Lower lobe of right lung (tissue), 2 donors: ENCODE measurements around the gene GAS1. TPM values are rescaled to one million over a fixed set of nuclear protein-coding genes. Genes with fewer than 3 reads are reported as not detected.

Experiments used
- ATAC-seq, 2 donors: fragments of 200-7000 bp; cut with Tn5 transposase; one replicate each; pipeline ENCODE4 v1.9.1; 2020 to 2022; ENCODE audit warnings: mild to moderate bottlenecking in 2 of 2, moderate library complexity in 2 of 2
- DNase-seq: peaks from one replicate; pipeline ENCODE4 v3.0.0-alpha.2; 2020
- H3K27ac ChIP-seq: fragments of 200-600 bp; one replicate; pipeline ENCODE4 v1.8.0; 2022
- H3K27me3 ChIP-seq: fragments of 200-600 bp; one replicate; pipeline ENCODE4 v1.8.0; 2022; ENCODE audit warnings: low read depth
- H3K36me3 ChIP-seq: fragments of 200-600 bp; one replicate; pipeline ENCODE4 v1.8.0; 2022; ENCODE audit warnings: mild to moderate bottlenecking
- H3K4me1 ChIP-seq: fragments of 200-600 bp; one replicate; pipeline ENCODE4 v1.8.0; 2022
- H3K4me3 ChIP-seq: fragments of 200-600 bp; one replicate; pipeline ENCODE4 v1.8.0; 2022; ENCODE audit warnings: mild to moderate bottlenecking
- H3K9me3 ChIP-seq: fragments of 200-600 bp; one replicate; pipeline ENCODE4 v1.8.0; 2022
- intact Hi-C: fragments of 100-400 bp; cut with DNase I; formaldehyde crosslinking; loops from one replicate; pipeline ENCODE4 v1.11.0; 2022
- total RNA-seq: library from RNA; stranded (reverse); fragmentation: NEBNext Ultra II Directional; extraction: Animal tissue kit (Norgen Biotek cat#: 25700); gene quantifications from one replicate; pipeline ENCODE4 v1.2.1, GENCODE V29; 2021
- TF ChIP-seq, protein P1 (sequence below): fragments of 200-600 bp; IDR thresholded peaks from one replicate; pipeline ENCODE4 v1.8.0; 2022; ENCODE audit warnings: antibody characterized with exemption, mild to moderate bottlenecking
- donor health status: DM: no; HTN: yes; CAD: no; lungs with severe emphysema.

The GAS1 gene
- total RNA-seq, 1 donor from 2014 or later = 17.3 TPM

DNA sequence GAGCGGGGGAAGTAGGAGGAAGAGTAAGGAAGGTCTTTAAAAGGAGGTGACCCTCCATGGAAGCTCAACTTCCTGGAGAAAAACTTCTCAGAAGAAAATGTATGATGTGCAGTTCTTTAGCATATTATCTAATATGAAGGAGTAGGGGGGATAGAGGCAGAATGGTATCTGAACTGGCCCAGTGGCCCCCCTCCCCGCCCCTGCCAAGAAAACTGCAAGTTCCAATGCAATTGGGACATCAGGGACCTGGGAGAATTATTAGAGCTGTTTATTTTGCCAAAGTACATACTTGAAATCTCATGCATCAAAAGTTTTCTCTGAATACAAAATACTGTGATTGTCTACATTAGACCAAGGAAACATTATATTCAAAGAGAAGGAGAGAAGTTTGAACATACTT, 40.6 kb upstream of the GAS1 start:
- Histone ChIP-seq H3K27me3 (no peaks in the 10 kb centered on the region), H3K4me3 (no peak overlapping the region), H3K9me3 (no peaks in the 10 kb centered on the region), H3K4me1 (peaks cover 1% of the 10 kb centered on the region), H3K27ac (no peak overlapping the region), H3K36me3 (no peaks in the 10 kb centered on the region)
- no peak for DNase-seq
- intact Hi-C loops = no loop called here
- TF ChIP-seq, protein P1, sequence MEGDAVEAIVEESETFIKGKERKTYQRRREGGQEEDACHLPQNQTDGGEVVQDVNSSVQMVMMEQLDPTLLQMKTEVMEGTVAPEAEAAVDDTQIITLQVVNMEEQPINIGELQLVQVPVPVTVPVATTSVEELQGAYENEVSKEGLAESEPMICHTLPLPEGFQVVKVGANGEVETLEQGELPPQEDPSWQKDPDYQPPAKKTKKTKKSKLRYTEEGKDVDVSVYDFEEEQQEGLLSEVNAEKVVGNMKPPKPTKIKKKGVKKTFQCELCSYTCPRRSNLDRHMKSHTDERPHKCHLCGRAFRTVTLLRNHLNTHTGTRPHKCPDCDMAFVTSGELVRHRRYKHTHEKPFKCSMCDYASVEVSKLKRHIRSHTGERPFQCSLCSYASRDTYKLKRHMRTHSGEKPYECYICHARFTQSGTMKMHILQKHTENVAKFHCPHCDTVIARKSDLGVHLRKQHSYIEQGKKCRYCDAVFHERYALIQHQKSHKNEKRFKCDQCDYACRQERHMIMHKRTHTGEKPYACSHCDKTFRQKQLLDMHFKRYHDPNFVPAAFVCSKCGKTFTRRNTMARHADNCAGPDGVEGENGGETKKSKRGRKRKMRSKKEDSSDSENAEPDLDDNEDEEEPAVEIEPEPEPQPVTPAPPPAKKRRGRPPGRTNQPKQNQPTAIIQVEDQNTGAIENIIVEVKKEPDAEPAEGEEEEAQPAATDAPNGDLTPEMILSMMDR = no peak
- ATAC-seq = no peak

DNA sequence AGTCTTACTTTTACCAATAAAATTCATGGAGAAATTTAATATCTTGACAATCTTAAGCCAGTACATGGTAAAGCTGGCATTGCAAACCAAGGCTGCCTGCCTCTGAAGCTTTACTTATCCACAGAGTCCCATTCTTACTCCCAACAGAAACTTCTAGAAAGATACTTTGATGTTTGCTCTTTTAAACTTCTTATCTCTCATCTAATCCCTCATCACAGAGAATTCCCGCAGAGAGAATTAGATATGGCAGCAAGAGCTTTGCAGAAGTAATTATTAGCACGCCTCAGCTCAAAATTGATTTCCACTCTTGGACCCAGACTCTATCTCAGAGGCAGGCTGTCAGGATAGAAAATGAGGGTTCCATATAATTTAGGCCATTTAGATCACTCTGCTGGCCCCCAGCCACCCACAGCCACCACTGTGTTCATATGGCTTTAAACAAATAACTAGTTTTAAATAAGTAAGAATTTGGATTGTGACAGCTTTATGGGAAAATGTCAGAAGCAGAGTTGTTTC, 37.9 kb upstream of the GAS1 start:
- intact Hi-C loops = no loop called here

DNA sequence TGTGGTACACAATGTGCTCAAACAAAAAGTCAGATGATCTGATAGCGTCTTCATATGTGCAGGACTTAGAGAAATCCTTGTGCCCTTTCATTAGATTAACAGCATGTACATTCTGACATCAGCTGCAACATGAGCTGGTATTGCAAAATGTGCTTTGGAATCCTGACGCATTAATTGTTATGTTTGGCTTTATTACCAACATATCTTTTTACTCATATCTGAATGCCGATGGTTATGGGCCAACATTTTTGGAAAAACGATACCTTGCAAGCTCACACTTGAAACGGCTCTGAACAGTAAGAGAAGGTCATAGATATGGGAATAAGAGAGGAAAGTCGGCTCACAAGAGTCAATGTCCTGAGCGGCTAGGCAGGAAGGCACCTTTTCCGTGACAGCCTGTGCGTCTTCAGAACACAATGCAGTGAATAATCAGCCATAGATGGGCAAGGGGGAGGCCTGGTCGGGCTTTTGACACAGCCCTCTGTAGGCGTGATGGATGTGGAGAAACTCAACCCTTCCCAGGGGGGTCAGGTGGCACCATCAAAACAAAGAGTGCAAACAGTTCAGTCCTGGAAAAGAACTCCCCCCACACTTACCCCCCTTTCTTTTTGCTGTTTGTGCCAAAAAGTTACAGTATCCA, 36.4 kb upstream of the GAS1 start:
- H3K4me1 ChIP-seq = peaks cover 4% of the 10 kb centered on the region
- peaks cover 8% of the 10 kb centered on the region for H3K27me3 ChIP-seq
- TF ChIP-seq, protein P1 = no peak
- intact Hi-C loops = no loop called here
- no peak overlapping the region for H3K27ac ChIP-seq
- H3K36me3 ChIP-seq = no peaks in the 10 kb centered on the region
- H3K9me3 ChIP-seq = no peaks in the 10 kb centered on the region
- peak; percentile 23 to 32 for ATAC-seq
- no peak for DNase-seq
- H3K4me3 ChIP-seq = no peak overlapping the region

More for the DNA sequence above, 37.9 kb upstream of the GAS1 start:
- DNase-seq (no peak), ATAC-seq (no peak)
- TF ChIP-seq, protein P1 = no peak
- no peak overlapping the region for H3K4me3 ChIP-seq
- peaks cover 5% of the 10 kb centered on the region for H3K27me3 ChIP-seq
- H3K27ac ChIP-seq = no peak overlapping the region
- no peaks in the 10 kb centered on the region for H3K9me3 ChIP-seq
- H3K4me1 ChIP-seq = peaks cover 4% of the 10 kb centered on the region
- H3K36me3 ChIP-seq = no peaks in the 10 kb centered on the region

DNA sequence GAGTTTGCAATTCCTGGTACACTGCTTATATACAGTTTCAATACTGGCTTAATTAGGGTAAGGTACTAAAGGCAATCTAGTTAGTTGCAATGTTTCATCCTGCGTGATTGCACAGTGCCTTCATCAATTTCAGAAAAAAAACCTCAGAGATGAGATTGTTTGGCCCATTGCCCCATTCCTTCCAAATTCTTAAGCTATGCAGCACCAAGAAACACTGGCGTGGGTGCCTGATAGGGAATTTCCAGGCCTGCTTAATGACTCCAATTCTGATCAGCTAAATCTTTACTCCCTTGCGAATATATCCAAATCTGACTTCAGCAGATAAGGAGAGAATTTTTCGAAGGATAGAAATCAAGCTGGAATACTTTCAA, 35.9 kb upstream of the GAS1 start:
- Histone ChIP-seq H3K27me3 (peaks cover 8% of the 10 kb centered on the region), H3K4me1 (peaks cover 4% of the 10 kb centered on the region), H3K36me3 (no peaks in the 10 kb centered on the region), H3K27ac (no peak overlapping the region), H3K4me3 (no peak overlapping the region), H3K9me3 (no peaks in the 10 kb centered on the region)
- TF ChIP-seq, protein P1 = no peak
- no peak for DNase-seq
- intact Hi-C loops = no loop called here
- ATAC-seq = peak in 1 of 2 donors; percentile 36

DNA sequence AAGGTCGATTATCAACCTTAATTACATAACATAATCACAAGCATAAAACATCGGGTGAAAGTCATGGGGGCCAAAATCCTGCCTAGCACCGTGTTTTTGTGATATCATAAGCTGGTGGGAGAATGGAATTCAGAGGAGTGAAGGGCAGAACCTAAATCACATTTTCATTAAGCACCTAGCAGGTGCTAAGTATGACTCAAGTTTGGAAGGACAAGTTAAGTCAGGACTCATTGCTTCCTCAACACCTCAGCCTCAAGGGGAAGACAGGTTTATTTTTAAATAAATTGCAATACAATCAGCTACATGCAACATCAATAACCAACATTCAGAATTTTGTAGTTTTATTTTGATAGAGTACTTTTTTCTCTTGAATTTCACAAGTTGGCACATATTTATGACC, 33.5 kb upstream of the GAS1 start:
- TF ChIP-seq, protein P1 = no peak
- peaks cover 8% of the 10 kb centered on the region for H3K27me3 ChIP-seq
- no peaks in the 10 kb centered on the region for H3K36me3 ChIP-seq
- H3K4me1 ChIP-seq = peaks cover 4% of the 10 kb centered on the region
- H3K27ac ChIP-seq = no peak overlapping the region
- intact Hi-C loops = no loop called here
- DNase-seq (no peak), ATAC-seq (no peak)
- no peaks in the 10 kb centered on the region for H3K9me3 ChIP-seq
- no peak overlapping the region for H3K4me3 ChIP-seq
